Activated naive CD4-positive, alpha-beta T cell treated with anti-CD3 and anti-CD28 coated beads for 36 hours (primary cell): ENCODE data around the gene ADH4. TPM values are rescaled to one million over a fixed set of nuclear protein-coding genes. Genes with fewer than 3 reads are reported as not detected.

Experiments
- CTCF ChIA-PET: fragments of 350-600 bp; sonication (Branson Sonifier 250); formaldehyde crosslinking; loops from one replicate; lab custom pipeline; 2021; ENCODE audit warnings: antibody characterized with exemption; lab: Charles Lee
- DNase-seq: peaks from one replicate; pipeline ENCODE4 v3.0.0-alpha.2; 2020
- H3K27ac Mint-ChIP-seq: one replicate; pipeline ENCODE4 v1.8.0; 2021; ENCODE audit warnings: mild to moderate bottlenecking, mixed read lengths
- H3K27me3 Mint-ChIP-seq: one replicate; pipeline ENCODE4 v1.8.0; 2021; ENCODE audit warnings: low read depth, mixed read lengths
- H3K36me3 Mint-ChIP-seq: one replicate; pipeline ENCODE4 v1.8.0; 2021; ENCODE audit warnings: low read depth, mixed read lengths
- H3K4me1 Mint-ChIP-seq: one replicate; pipeline ENCODE4 v1.8.0; 2021; ENCODE audit warnings: low read depth, mixed read lengths
- H3K4me3 Mint-ChIP-seq: one replicate; pipeline ENCODE4 v1.8.0; 2021; ENCODE audit warnings: mild to moderate bottlenecking, moderate library complexity, mixed read lengths
- H3K9me3 Mint-ChIP-seq: one replicate; pipeline ENCODE4 v1.8.0; 2021; ENCODE audit warnings: mixed read lengths
- intact Hi-C: fragments of 100-400 bp; cut with micrococcal nuclease; formaldehyde crosslinking; loops from one replicate; pipeline ENCODE4 v1.15.1; 2023
- total RNA-seq, 2 experiments: library from RNA; stranded (reverse); gene quantifications; one replicate each; pipeline ENCODE4 v1.2.3, GENCODE V29; 2021

The ADH4 gene
- total RNA-seq, 2 experiments from 2014 or later = not detected

- no peak for DNase-seq
- CTCF ChIA-PET = interaction anchor here (0.6 kb wide), 2 partner anchors 28 to 56 kb away, joined by 3 read pairs; no protein-coding TSS in a partner anchor
- Mint-ChIP-seq H3K4me1 (no peaks in the 10 kb centered on the region), H3K9me3 (no peaks in the 10 kb centered on the region), H3K36me3 (no peaks in the 10 kb centered on the region), H3K4me3 (no peak overlapping the region), H3K27me3 (no peaks in the 10 kb centered on the region), H3K27ac (no peak overlapping the region)
- intact Hi-C loops = no loop called here
These were observed 12.9 kb upstream of the ADH4 start for GRCh38 chr4:99156992-99157391.

GRCh38 chr4:99154658-99155342 is 10.7 kb upstream of the ADH4 start:
- Mint-ChIP-seq H3K36me3 (no peaks in the 10 kb centered on the region), H3K4me3 (no peak overlapping the region), H3K27ac (no peak overlapping the region), H3K27me3 (no peaks in the 10 kb centered on the region), H3K9me3 (no peaks in the 10 kb centered on the region), H3K4me1 (peaks cover 2% of the 10 kb centered on the region)
- no peak for DNase-seq
- intact Hi-C loops = no loop called here
- CTCF ChIA-PET = no interaction called here

- no peak overlapping the region for H3K4me3 Mint-ChIP-seq
- H3K36me3 Mint-ChIP-seq = no peaks in the 10 kb centered on the region
- CTCF ChIA-PET = interaction anchor here (0.8 kb wide), 2 partner anchors 34 to 209 kb away, joined by 3 read pairs; no protein-coding TSS in a partner anchor
- no peak for DNase-seq
- no peak overlapping the region for H3K27ac Mint-ChIP-seq
- no peaks in the 10 kb centered on the region for H3K9me3 Mint-ChIP-seq
- H3K27me3 Mint-ChIP-seq = no peaks in the 10 kb centered on the region
- intact Hi-C loops = no loop called here
- H3K4me1 Mint-ChIP-seq = peaks cover 6% of the 10 kb centered on the region
These were observed 7.9 kb upstream of the ADH4 start for GRCh38 chr4:99151995-99152394.

- Mint-ChIP-seq H3K9me3 (no peaks in the 10 kb centered on the region), H3K4me1 (peaks cover 6% of the 10 kb centered on the region), H3K4me3 (no peak overlapping the region), H3K27ac (no peak overlapping the region), H3K27me3 (no peaks in the 10 kb centered on the region), H3K36me3 (no peaks in the 10 kb centered on the region)
- CTCF ChIA-PET = interaction anchor here (0.8 to 0.9 kb wide), 2 partner anchors 210 to 253 kb away, joined by 3 read pairs; no protein-coding TSS in a partner anchor
- intact Hi-C loops = no loop called here
- no peak for DNase-seq
These were observed 7.4 kb upstream of the ADH4 start for GRCh38 chr4:99151452-99151851.

DNA sequence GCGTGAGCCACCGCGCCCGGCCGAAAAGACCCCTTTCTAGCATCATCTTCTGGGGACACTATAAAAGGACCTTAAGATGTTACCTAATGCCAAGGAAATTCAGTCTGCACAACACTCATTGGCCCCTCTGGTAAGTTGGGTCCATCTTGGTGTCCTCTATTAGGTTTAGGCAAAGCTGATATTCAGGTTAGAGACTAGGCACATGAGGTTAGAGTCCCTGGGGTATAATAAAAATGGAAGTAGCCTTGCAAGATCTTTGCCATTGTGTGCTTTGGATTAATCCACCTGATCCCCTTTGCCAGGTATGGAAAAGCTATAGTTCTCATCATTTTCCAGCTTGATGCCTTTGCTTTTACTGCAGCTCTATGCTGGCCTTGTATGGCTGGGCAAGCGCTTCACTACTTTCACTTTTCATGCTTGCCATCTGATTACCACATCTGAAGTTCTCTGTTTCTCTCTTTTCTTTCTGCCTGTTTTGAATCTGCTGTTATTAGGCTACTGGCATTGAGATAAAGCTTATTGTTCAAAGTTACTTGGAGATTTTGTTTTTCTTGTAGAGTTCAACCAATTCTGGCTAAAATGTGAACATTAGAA is 5.4 kb upstream of the ADH4 start:
- Mint-ChIP-seq H3K4me1 (peaks cover 6% of the 10 kb centered on the region), H3K27me3 (no peaks in the 10 kb centered on the region), H3K9me3 (no peaks in the 10 kb centered on the region), H3K4me3 (no peak overlapping the region), H3K27ac (no peak overlapping the region), H3K36me3 (no peaks in the 10 kb centered on the region)
- intact Hi-C loops = no loop called here
- DNase-seq = no peak
- CTCF ChIA-PET = no interaction called here

DNA sequence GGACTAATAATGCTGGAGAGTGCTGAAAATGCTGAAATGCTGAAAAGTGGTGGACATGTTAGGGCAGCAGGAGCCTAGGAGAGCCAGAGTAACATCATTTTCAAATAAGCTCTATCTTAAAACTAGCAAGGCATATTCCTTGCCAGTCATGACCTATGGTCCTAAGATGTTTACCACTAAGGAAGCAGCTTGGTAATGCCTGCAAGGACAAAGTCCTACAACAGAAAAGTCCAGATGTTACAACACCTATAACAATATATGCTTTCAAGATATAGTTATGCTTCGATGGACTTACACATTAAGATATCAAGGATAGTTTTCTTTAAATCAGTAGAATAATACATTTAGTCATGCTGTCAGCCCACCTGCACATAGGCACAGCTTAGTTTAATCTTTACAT is 4.5 kb upstream of the ADH4 start:
- Mint-ChIP-seq H3K4me3 (no peak overlapping the region), H3K36me3 (no peaks in the 10 kb centered on the region), H3K4me1 (peaks cover 6% of the 10 kb centered on the region), H3K27me3 (no peaks in the 10 kb centered on the region), H3K9me3 (no peaks in the 10 kb centered on the region), H3K27ac (no peak overlapping the region)
- CTCF ChIA-PET = no interaction called here
- no peak for DNase-seq
- intact Hi-C loops = no loop called here

DNA sequence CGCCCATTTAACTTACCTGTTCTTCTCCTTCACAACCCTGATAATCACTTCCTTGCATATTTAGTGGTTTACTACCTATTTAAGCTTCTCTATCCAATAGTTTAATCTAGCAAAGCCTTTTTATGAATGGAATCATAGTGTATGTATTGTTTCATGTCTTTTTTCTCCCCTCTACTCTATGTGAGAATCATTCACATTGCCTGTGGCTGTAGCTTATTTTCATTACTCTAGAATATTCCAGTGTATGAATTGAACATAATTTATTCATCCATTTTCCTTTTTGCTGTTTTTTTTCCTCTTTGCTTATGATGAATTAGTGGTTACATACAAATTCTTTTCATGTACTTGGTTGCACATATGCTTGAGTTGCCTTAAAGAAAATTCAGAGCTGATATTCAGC is 490 bp upstream of the ADH4 start:
- no peak for DNase-seq
- Mint-ChIP-seq H3K27me3 (no peaks in the 10 kb centered on the region), H3K27ac (no peak overlapping the region), H3K36me3 (no peaks in the 10 kb centered on the region), H3K4me1 (peaks cover 3% of the 10 kb centered on the region), H3K9me3 (no peaks in the 10 kb centered on the region), H3K4me3 (no peak overlapping the region)
- intact Hi-C loops = no loop called here
- CTCF ChIA-PET = no interaction called here

DNA sequence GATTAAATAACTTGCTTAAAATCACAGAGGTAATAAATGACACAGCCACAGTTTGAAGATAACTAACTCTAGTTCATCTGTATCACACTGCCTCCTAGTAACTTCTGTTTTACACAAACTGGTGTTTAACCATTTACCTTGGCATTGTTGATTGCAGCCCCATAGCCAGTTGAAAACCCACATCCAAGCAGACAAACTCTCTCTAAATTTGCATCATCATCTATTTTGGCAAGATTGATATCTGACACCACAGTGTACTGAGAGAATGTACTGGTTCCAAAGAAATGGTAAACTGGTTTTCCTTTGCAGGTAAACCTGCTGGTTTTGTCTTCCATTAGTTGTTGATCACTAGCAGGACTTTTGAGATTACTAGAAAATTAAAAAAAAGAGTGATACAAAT is 7.8 kb downstream of the ADH4 start:
- CTCF ChIA-PET = no interaction called here
- Mint-ChIP-seq H3K27ac (no peak overlapping the region), H3K27me3 (no peaks in the 10 kb centered on the region), H3K9me3 (no peaks in the 10 kb centered on the region), H3K4me1 (no peaks in the 10 kb centered on the region), H3K4me3 (no peak overlapping the region), H3K36me3 (no peaks in the 10 kb centered on the region)
- no peak for DNase-seq
- intact Hi-C loops = no loop called here

GRCh38 chr4:99135541-99136162 is 8.4 kb downstream of the ADH4 start:
- CTCF ChIA-PET = no interaction called here
- Mint-ChIP-seq H3K4me3 (no peak overlapping the region), H3K9me3 (no peaks in the 10 kb centered on the region), H3K27me3 (no peaks in the 10 kb centered on the region), H3K4me1 (no peaks in the 10 kb centered on the region), H3K36me3 (no peaks in the 10 kb centered on the region), H3K27ac (no peak overlapping the region)
- no peak for DNase-seq
- intact Hi-C loops = no loop called here

- no peak for DNase-seq
- H3K36me3 Mint-ChIP-seq = peaks cover 1% of the 10 kb centered on the region
- no peaks in the 10 kb centered on the region for H3K27me3 Mint-ChIP-seq
- H3K9me3 Mint-ChIP-seq = no peaks in the 10 kb centered on the region
- CTCF ChIA-PET = no interaction called here
- intact Hi-C loops = no loop called here
- no peak overlapping the region for H3K27ac Mint-ChIP-seq
- no peaks in the 10 kb centered on the region for H3K4me1 Mint-ChIP-seq
- no peak overlapping the region for H3K4me3 Mint-ChIP-seq
These were observed 9.5 kb downstream of the ADH4 start for GRCh38 chr4:99134586-99134985.

DNA sequence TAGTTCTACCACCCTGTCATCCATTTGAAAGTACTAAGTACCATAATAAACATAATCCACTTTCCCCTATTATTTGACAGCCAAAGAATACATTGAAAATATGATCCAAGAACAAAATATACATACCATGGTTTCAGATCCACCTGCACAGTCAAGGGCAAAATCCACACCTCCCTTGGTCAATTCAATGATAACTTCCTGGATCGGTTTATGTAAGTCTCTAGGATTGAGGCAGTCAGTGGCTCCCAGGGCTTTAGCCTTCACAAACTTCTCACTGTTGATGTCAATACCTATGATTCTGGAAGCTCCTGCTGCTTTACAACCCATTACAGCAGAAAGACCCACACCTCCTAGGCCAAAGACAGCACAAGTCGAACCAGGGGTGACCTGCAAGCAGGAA is 12.7 kb downstream of the ADH4 start:
- Mint-ChIP-seq H3K4me3 (no peak overlapping the region), H3K4me1 (no peaks in the 10 kb centered on the region), H3K36me3 (peaks cover 1% of the 10 kb centered on the region), H3K27ac (no peak overlapping the region), H3K27me3 (no peaks in the 10 kb centered on the region), H3K9me3 (peaks cover 2% of the 10 kb centered on the region)
- DNase-seq = no peak
- CTCF ChIA-PET = no interaction called here
- intact Hi-C loops = no loop called here

- Mint-ChIP-seq H3K4me3 (no peak overlapping the region), H3K27ac (no peak overlapping the region), H3K36me3 (peaks cover 1% of the 10 kb centered on the region), H3K4me1 (no peaks in the 10 kb centered on the region), H3K27me3 (no peaks in the 10 kb centered on the region), H3K9me3 (peaks cover 2% of the 10 kb centered on the region)
- intact Hi-C loops = no loop called here
- no peak for DNase-seq
- CTCF ChIA-PET = interaction anchor here (0.9 kb wide), 1 partner anchor 279 kb away, joined by 3 read pairs; no protein-coding TSS in a partner anchor
These were observed 17.7 kb downstream of the ADH4 start for GRCh38 chr4:99126376-99126775.

DNA sequence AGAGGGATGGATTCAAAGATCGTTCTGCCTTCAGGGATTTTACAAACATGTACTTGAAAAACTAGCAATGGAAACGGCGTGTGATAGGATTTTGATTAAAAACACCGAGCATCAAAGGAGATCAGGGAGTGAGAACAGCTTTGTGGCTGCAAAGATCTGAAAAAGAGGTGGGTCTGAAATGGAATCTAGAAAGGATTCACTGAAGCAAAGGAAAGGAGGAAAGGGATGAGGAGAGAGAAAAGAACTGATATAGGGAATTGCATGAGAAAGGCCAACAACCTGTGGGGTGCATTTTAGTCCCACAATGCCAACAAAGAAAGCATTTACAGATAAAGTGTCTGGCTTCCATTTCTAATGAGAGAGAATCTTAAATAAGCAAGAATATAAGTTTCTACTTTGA is 23.1 kb downstream of the ADH4 start:
- DNase-seq = no peak
- Mint-ChIP-seq H3K4me1 (no peaks in the 10 kb centered on the region), H3K36me3 (no peaks in the 10 kb centered on the region), H3K4me3 (no peak overlapping the region), H3K27me3 (no peaks in the 10 kb centered on the region), H3K27ac (no peak overlapping the region), H3K9me3 (no peaks in the 10 kb centered on the region)
- intact Hi-C loops = no loop called here
- CTCF ChIA-PET = interaction anchor here (0.6 to 1.6 kb wide), 2 partner anchors 165 to 284 kb away, joined by 5 read pairs; no protein-coding TSS in a partner anchor
